GM12875 (cell line): ENCODE data around the gene SYT13.

Experiments
- H3K4me3 ChIP-seq: one replicate; pipeline ENCODE4 v1.5.1; 2011; ENCODE audit warnings: low read depth, low read length, control low read depth
- TF ChIP-seq, protein P1 (sequence below): IDR thresholded peaks from 2 replicates; pipeline ENCODE4 v1.5.1; 2011; ENCODE audit warnings: low read depth, mild to moderate bottlenecking, control low read depth, inconsistent platforms, low read length, moderate library complexity, borderline replicate concordance; ENCODE audit not compliant: insufficient read depth

The SYT13 gene

DNA sequence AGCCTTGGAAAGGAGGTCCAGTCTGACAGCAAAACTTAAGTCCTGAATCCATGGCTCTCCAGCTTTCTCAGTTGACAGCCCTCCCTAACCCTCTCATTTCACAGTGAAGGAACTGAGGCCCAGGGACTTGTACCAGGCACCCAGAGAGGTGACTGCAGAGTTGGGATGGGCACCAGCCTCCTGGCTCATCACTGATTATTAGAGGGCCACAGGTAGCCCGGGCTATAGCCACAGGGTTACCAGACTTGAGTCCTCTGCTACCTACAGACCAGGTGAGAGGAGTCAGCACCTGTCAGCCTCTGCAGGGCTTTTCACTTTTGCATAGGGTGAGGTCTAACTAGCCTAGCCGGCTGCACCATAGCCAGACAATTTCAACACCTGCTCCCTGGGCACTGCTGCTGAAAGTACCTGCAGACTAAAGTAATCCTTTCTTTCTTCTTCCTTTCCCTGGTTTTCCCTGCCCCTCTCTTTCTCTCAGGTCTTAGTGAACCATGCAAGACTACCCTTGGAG, 37.6 kb downstream of the SYT13 start:
- H3K4me3 ChIP-seq = no peak overlapping the region
- TF ChIP-seq, protein P1, sequence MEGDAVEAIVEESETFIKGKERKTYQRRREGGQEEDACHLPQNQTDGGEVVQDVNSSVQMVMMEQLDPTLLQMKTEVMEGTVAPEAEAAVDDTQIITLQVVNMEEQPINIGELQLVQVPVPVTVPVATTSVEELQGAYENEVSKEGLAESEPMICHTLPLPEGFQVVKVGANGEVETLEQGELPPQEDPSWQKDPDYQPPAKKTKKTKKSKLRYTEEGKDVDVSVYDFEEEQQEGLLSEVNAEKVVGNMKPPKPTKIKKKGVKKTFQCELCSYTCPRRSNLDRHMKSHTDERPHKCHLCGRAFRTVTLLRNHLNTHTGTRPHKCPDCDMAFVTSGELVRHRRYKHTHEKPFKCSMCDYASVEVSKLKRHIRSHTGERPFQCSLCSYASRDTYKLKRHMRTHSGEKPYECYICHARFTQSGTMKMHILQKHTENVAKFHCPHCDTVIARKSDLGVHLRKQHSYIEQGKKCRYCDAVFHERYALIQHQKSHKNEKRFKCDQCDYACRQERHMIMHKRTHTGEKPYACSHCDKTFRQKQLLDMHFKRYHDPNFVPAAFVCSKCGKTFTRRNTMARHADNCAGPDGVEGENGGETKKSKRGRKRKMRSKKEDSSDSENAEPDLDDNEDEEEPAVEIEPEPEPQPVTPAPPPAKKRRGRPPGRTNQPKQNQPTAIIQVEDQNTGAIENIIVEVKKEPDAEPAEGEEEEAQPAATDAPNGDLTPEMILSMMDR = no peak

DNA sequence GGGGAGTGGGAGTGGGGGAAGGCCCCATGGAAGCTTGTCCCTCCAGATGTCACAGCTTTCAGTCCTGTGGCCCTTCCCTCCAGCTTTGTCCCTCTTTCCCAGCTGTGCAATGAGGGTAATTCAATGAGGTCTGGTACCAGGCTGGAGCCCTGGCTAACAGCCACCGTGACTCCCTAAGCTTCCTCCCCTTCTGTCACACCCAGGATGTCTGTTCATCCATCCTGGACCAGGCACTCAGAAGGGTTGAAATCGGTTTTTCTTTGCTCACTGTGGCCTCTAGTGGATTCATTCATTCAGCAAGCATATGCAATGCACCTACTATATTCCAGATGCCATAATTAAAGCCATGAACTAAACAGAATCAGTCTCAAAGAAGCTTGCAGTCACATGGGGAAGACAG, 38.7 kb downstream of the SYT13 start:
- no peak overlapping the region for H3K4me3 ChIP-seq
- TF ChIP-seq, protein P1 = no peak

DNA sequence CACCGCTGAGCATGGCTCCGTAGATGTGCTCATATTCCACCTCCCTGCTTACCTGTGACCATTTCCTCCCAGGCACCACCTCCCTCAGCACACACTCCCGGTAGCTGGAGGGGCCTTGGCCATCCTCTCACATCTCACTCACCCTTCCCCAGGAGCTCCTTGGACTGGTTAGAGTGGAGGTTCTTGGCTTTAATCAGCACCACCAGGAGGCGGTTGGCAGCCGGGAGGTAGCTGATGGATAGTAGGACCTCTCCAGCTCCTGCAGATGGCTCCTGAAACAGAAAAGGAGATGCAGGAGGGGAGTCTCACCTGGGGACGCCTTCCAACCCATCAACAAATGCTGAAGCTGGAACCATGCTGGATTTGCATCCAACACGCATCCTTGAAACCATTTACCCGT, 39.9 kb downstream of the SYT13 start:
- H3K4me3 ChIP-seq = no peak overlapping the region
- TF ChIP-seq, protein P1 = no peak

DNA sequence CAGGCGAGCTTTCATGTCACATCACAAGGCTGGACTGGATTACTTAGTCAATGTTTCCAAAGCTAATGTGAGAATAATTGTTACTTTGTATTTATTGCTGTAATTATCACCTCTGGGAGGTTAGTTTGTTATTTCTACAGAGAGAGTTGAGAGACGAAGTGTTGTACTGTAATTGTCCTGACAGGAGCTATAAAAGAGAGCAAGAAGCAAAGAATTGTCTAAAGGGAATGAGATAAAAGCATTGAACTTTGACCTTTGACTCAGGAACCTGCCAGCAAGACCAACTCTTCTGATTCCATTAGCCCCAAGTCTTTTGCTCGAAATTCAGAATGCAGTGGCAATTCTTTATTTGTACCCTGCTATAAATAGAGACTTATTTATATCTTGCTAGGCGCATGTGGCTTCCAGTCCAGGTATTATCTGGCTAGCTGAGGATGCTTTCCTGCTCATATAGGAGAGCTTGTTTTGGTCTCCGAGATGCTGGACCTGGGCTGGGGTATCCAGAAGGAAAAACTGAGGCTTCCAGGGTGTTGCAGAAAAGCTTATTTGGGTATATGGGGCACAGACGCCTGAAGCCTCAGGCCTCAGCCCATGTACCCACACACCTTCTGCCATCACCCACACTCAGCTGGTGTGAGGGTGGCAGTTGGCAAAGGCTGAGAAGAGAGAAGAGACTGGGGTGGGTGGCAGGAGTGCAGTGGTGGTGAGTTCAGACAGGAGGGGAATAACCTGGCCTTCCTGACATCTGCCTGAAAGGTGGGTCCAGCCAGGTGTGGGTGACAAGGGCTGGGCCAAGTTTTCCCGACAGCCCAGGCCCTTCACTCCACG, 40.7 kb downstream of the SYT13 start:
- TF ChIP-seq, protein P1 = no peak
- no peak overlapping the region for H3K4me3 ChIP-seq

DNA sequence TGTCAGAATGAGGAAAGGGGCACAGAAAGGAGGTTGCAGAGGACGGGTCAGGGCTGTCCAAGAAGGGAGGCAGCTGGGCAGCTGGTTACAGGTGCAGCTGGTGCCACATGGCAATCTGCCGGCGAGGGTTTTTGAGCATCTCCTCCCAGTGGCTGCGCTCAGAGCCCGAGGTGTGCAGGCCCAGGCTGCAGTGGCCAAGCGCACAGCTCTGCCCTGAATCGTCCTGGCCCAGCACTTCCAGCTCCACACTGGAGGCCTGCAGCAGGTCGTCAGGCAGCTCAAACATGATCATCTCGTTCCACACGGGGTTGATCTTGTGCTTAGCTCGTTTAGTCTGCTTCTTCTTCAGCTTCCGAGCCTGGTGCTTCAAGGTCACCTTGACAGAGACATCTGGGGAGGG, 42.2 kb downstream of the SYT13 start:
- TF ChIP-seq, protein P1 = no peak
- H3K4me3 ChIP-seq = no peak overlapping the region

DNA sequence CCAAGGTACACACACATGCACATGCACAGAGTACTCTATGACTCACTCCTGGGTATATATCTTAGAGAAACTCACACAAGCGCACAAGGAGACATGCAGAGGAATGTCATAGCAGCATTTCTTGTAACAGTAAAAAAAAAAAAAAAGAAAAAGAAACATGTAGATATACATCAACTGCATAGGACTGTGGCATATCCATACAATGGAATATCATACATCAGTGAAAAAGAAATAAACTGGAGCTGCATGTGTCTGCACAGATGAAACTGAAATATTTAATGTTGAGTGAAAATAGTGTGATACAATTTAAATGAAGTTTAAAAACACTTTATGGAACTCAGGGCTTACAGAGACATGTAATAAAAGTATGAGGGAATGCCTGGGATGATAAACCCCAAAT, 46.4 kb downstream of the SYT13 start:
- H3K4me3 ChIP-seq = no peak overlapping the region

DNA sequence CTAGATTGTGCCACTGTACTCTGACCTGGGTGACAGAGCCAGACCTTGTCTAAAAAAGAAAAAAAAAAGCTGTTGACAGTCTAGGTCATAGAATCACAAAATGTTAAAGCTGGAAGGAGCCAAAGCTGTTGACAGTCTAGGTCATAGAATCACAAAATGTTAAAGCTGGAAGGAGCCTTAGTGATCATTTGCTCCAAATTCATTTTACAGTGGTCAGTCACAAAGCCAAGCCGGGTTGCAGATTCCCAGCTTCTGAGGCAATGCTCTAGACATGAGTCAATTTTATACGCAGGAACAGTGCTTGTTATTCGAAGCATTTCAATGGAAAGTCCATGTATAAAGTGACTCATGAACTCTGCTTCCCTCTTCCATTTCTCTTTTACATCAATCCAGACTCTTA, 47.4 kb downstream of the SYT13 start:
- TF ChIP-seq, protein P1 = no peak
- H3K4me3 ChIP-seq = no peak overlapping the region

More for the DNA sequence above, 46.4 kb downstream of the SYT13 start:
- TF ChIP-seq, protein P1 = no peak
